ENCODE measurements around the gene ACSF2.
A peak's percentile ranks its signal among the peaks of the same experiment; 100 is the strongest.

ACSF2 gene

GRCh38 chr17:50506298-50506697, 80.3 kb downstream of the ACSF2 start:
- no peak for DNase-seq

GRCh38 chr17:50507871-50508572, 82.0 kb downstream of the ACSF2 start, which contains the start of gene MYCBPAP:
Gene MYCBPAP, plus strand, starts transcription at chr17:50508439. Its CDS starts 236 bp downstream, at chr17:50508675.
- DNase-seq: no peak

GRCh38 chr17:50508573-50509460, 82.8 kb downstream of the ACSF2 start:
- DNase-seq: no peak

GRCh38 chr17:50511058-50511457, 85.0 kb downstream of the ACSF2 start:
- DNase-seq: no peak

- DNase-seq: no peak
Observed at GRCh38 chr17:50513495-50513894, 87.5 kb downstream of the ACSF2 start.

- no peak for DNase-seq
Observed at GRCh38 chr17:50514388-50514787, 88.4 kb downstream of the ACSF2 start.

- peak in 1 of 2 experiments; percentile 34 for DNase-seq
Observed at GRCh38 chr17:50514936-50515702, 89.1 kb downstream of the ACSF2 start.

GRCh38 chr17:50517011-50517410, 91.0 kb downstream of the ACSF2 start:
- DNase-seq: no peak

- no peak for DNase-seq
Observed at GRCh38 chr17:50517504-50518383, 91.7 kb downstream of the ACSF2 start.

GRCh38 chr17:50518384-50519023, 92.5 kb downstream of the ACSF2 start:
- peak; percentile 14 to 64 for DNase-seq

- no peak for DNase-seq
Observed at GRCh38 chr17:50519141-50519834, 93.3 kb downstream of the ACSF2 start.

GRCh38 chr17:50520483-50520882, 94.5 kb downstream of the ACSF2 start:
- no peak for DNase-seq

- DNase-seq: no peak
Observed at GRCh38 chr17:50521514-50521913, 95.5 kb downstream of the ACSF2 start.

- no peak for DNase-seq
Observed at GRCh38 chr17:50522766-50523165, 96.7 kb downstream of the ACSF2 start.

GRCh38 chr17:50523208-50523607, 97.2 kb downstream of the ACSF2 start:
- no peak for DNase-seq

Data from NCI-H446 (cell line).